Measurements from ENCODE around the gene CALCR.
A peak's percentile ranks its signal among the peaks of the same experiment; 100 is the strongest.

Gene CALCR

GRCh38 chr7:93461350-93461749 is 113.2 kb downstream of the CALCR start:
- no peak for TF ChIP-seq CTCF (IDR thresholded peaks at IDR 0.05; ENCODE audit: control extremely low read depth, extremely low read depth, low read depth, missing control alignments)
- DNase-seq (ENCODE audit: extremely low spot score) = no peak
- ChIA-PET CTCF (interaction anchor here (1.0 to 1.8 kb wide), 2 partner anchors 19 to 32 kb away, joined by 3 to 5 read pairs; no protein-coding TSS in a partner anchor), POLR2A (no interaction called here)

- CTCF ChIA-PET = interaction anchor here (0.7 to 2.3 kb wide), 3 partner anchors 9 to 16 kb away, joined by 3 to 16 read pairs (median 6); no protein-coding TSS in a partner anchor
- POLR2A ChIA-PET = no interaction called here
- no peak for DNase-seq (ENCODE audit: extremely low spot score)
- TF ChIP-seq CTCF (IDR thresholded peaks at IDR 0.05; ENCODE audit: control extremely low read depth, extremely low read depth, low read depth, missing control alignments) = no peak
Measured at GRCh38 chr7:93453262-93453661, 121.3 kb downstream of the CALCR start.

- POLR2A ChIA-PET = no interaction called here
- DNase-seq (ENCODE audit: extremely low spot score) = no peak
- CTCF ChIA-PET = interaction anchor here (1.5 kb wide), 1 partner anchor 11 kb away, joined by 5 read pairs; no protein-coding TSS in a partner anchor
- TF ChIP-seq CTCF (IDR thresholded peaks at IDR 0.05; ENCODE audit: control extremely low read depth, extremely low read depth, low read depth, missing control alignments) = no peak
Measured at GRCh38 chr7:93448176-93448575, 126.3 kb downstream of the CALCR start.

GRCh38 chr7:93447509-93447908 is 127.0 kb downstream of the CALCR start:
- CTCF ChIA-PET = interaction anchor here (1.5 kb wide), 1 partner anchor 10 kb away, joined by 5 read pairs; no protein-coding TSS in a partner anchor
- POLR2A ChIA-PET = no interaction called here
- DNase-seq (ENCODE audit: extremely low spot score) = no peak
- no peak for TF ChIP-seq CTCF (IDR thresholded peaks at IDR 0.05; ENCODE audit: control extremely low read depth, extremely low read depth, low read depth, missing control alignments)

GRCh38 chr7:93442478-93443224 is 131.9 kb downstream of the CALCR start:
- CTCF ChIA-PET = interaction anchor here (0.7 to 2.5 kb wide), 24 partner anchors 9 to 955 kb away, joined by 3 to 16 read pairs (median 4); no protein-coding TSS in a partner anchor

GRCh38 chr7:93435791-93436190 is 138.7 kb downstream of the CALCR start:
- TF ChIP-seq CTCF (IDR thresholded peaks at IDR 0.05; ENCODE audit: control extremely low read depth, extremely low read depth, low read depth, missing control alignments) = no peak
- ChIA-PET CTCF (no interaction called here), POLR2A (no interaction called here)
- DNase-seq (ENCODE audit: extremely low spot score) = no peak

More at GRCh38 chr7:93442478-93443224, 131.9 kb downstream of the CALCR start:
- peak; percentile 66 for TF ChIP-seq CTCF (IDR thresholded peaks at IDR 0.05; ENCODE audit: control extremely low read depth, extremely low read depth, low read depth, missing control alignments)
- POLR2A ChIA-PET = no interaction called here
- DNase-seq (ENCODE audit: extremely low spot score) = no peak

All from GM10248 (cell line).